ENCODE measurements around the gene GRIK1. TPM values are rescaled to one million over a fixed set of nuclear protein-coding genes. Genes with fewer than 3 reads are reported as not detected.

GRIK1 gene
- total RNA-seq, 2 donors from 2014 or later = 0.11 TPM; not detected in 1

DNA sequence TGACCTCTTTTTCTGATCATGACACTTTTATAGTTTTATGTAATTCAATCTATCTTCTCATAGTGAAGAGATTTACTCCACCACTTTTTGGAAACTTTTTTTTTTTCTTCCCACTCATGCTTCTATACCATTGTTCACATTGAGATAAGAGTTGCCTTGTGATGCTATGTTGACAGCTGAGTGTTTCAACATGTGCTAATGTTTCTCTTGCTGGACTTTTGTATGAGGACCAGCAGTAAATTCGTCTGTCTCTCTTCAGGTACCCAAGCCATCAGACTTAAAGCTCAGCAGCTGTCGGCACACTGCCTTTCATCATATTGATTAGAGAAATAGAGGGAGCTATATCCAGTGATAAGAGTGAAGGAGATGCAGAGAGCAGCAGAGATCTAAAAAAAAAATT, 227.0 kb downstream of the GRIK1 start:
- Histone ChIP-seq H3K9me3 (no peaks in the 10 kb centered on the region), H3K27me3 (no peaks in the 10 kb centered on the region), H3K9ac (ENCODE audit: low read depth in 2 of 2, low read length in 2 of 2) (no peak overlapping the region), H3K4me3 (no peak overlapping the region), H3K27ac (no peak overlapping the region), H3K4me1 (no peaks in the 10 kb centered on the region), H3K36me3 (no peaks in the 10 kb centered on the region)
- DNase-seq = no peak
- intact Hi-C loops (cut with DNase I) = no loop called here
- TF ChIP-seq CTCF (IDR thresholded peaks at IDR 0.05) = no peak

- H3K9me3 ChIP-seq = no peaks in the 10 kb centered on the region
- H3K9ac ChIP-seq (ENCODE audit: low read depth in 2 of 2, low read length in 2 of 2) = no peak overlapping the region
- H3K36me3 ChIP-seq = no peaks in the 10 kb centered on the region
- intact Hi-C loops (cut with DNase I) = no loop called here
- H3K4me3 ChIP-seq = no peak overlapping the region
- DNase-seq = no peak
- H3K27me3 ChIP-seq = no peaks in the 10 kb centered on the region
- H3K27ac ChIP-seq = no peak overlapping the region
- no peak for TF ChIP-seq CTCF (IDR thresholded peaks at IDR 0.05)
- H3K4me1 ChIP-seq = no peaks in the 10 kb centered on the region
Observed at GRCh38 chr21:29711236-29711635, 228.6 kb downstream of the GRIK1 start.

DNA sequence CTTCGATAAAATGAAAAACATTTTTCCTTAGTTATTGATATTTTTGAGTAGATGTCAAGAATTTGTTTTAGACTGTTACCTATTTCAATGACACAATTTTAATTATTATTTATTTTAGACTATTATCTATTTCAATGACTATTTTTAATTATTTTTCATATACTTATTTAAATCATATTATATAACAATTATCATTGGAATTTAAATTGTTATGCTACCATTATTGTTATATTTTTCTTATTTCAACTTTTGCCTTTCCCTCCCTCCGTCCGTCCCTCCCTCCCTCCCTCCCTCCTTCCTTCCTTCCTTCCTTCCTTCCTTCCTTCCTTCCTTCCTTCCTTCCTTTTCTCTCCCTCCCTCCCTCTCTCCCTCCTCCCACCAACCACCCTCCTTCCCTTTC, 229.3 kb downstream of the GRIK1 start:
- H3K9ac ChIP-seq (ENCODE audit: low read depth in 2 of 2, low read length in 2 of 2) = no peak overlapping the region
- no peaks in the 10 kb centered on the region for H3K9me3 ChIP-seq
- intact Hi-C loops (cut with DNase I) = no loop called here
- no peak for TF ChIP-seq CTCF (IDR thresholded peaks at IDR 0.05)
- H3K4me1 ChIP-seq = no peaks in the 10 kb centered on the region
- DNase-seq = no peak
- no peaks in the 10 kb centered on the region for H3K36me3 ChIP-seq
- H3K4me3 ChIP-seq = no peak overlapping the region
- H3K27me3 ChIP-seq = no peaks in the 10 kb centered on the region
- no peak overlapping the region for H3K27ac ChIP-seq

GRCh38 chr21:29708401-29708800, 231.4 kb downstream of the GRIK1 start:
- intact Hi-C loops (cut with DNase I) = no loop called here
- Histone ChIP-seq H3K27me3 (no peaks in the 10 kb centered on the region), H3K4me3 (no peak overlapping the region), H3K4me1 (no peaks in the 10 kb centered on the region), H3K9me3 (no peaks in the 10 kb centered on the region), H3K27ac (no peak overlapping the region), H3K36me3 (no peaks in the 10 kb centered on the region), H3K9ac (ENCODE audit: low read depth in 2 of 2, low read length in 2 of 2) (no peak overlapping the region)
- no peak for DNase-seq
- no peak for TF ChIP-seq CTCF (IDR thresholded peaks at IDR 0.05)

GRCh38 chr21:29704719-29705118, 235.1 kb downstream of the GRIK1 start:
- TF ChIP-seq CTCF (IDR thresholded peaks at IDR 0.05) = no peak
- H3K4me1 ChIP-seq = no peaks in the 10 kb centered on the region
- intact Hi-C loops (cut with DNase I) = no loop called here
- no peak for DNase-seq
- H3K27me3 ChIP-seq = no peaks in the 10 kb centered on the region
- no peak overlapping the region for H3K9ac ChIP-seq (ENCODE audit: low read depth in 2 of 2, low read length in 2 of 2)
- H3K36me3 ChIP-seq = no peaks in the 10 kb centered on the region
- no peak overlapping the region for H3K27ac ChIP-seq
- no peaks in the 10 kb centered on the region for H3K9me3 ChIP-seq
- no peak overlapping the region for H3K4me3 ChIP-seq

- H3K36me3 ChIP-seq = no peaks in the 10 kb centered on the region
- H3K9me3 ChIP-seq = no peaks in the 10 kb centered on the region
- intact Hi-C loops (cut with DNase I) = no loop called here
- H3K4me3 ChIP-seq = no peak overlapping the region
- no peaks in the 10 kb centered on the region for H3K4me1 ChIP-seq
- no peaks in the 10 kb centered on the region for H3K27me3 ChIP-seq
- DNase-seq = no peak
- TF ChIP-seq CTCF (IDR thresholded peaks at IDR 0.05) = no peak
- no peak overlapping the region for H3K27ac ChIP-seq
- H3K9ac ChIP-seq (ENCODE audit: low read depth in 2 of 2, low read length in 2 of 2) = no peak overlapping the region
Observed at GRCh38 chr21:29701676-29702075, 238.1 kb downstream of the GRIK1 start.

Measured in colonic mucosa (tissue), 4 donors.